HepG2 (cell line): Measurements from ENCODE around the gene BSG. TPM values are rescaled to one million over a fixed set of nuclear protein-coding genes. Genes with fewer than 3 reads are reported as not detected.

ENCODE experiments used
- ATF1 ChIP-seq: IDR thresholded peaks from 2 replicates; pipeline ENCODE4 v1.6.1; 2016; ENCODE audit warnings: mild to moderate bottlenecking, control low read depth
- CAMTA2 ChIP-seq: sonication (generic); formaldehyde crosslinking; IDR thresholded peaks from 2 replicates; pipeline ENCODE4 v1.4.0; 2020; ENCODE audit warnings: mild to moderate bottlenecking, missing genetic modification reagents, borderline replicate concordance
- EEA1 ChIP-seq: sonication (generic); formaldehyde crosslinking; IDR thresholded peaks from 2 replicates; pipeline ENCODE4 v1.5.1; 2020; ENCODE audit warnings: mild to moderate bottlenecking, missing genetic modification reagents, borderline replicate concordance
- FOXM1 ChIP-seq: sonication (generic); formaldehyde crosslinking; IDR thresholded peaks from 2 replicates; pipeline ENCODE4 v1.5.0; 2020; ENCODE audit warnings: missing genetic modification reagents
- HNF4G ChIP-seq, 2 experiments: sonication (generic) in 1 of 2; formaldehyde crosslinking in 1 of 2; IDR thresholded peaks; 2 replicates each; pipeline versions ENCODE4 v1.4.0 to v1.6.1; 2011 to 2020; ENCODE audit warnings: borderline replicate concordance in 2 of 2, low read depth in 2 of 2, mild to moderate bottlenecking in 2 of 2, low read length in 1 of 2, missing genetic modification reagents in 1 of 2, moderate library complexity in 1 of 2
- HNRNPLL ChIP-seq: fragments of 200-400 bp; formaldehyde crosslinking; IDR thresholded peaks from 2 replicates; pipeline ENCODE4 v1.6.1; 2017; ENCODE audit warnings: mild to moderate bottlenecking, low read depth, low read length; ENCODE audit not compliant: poor library complexity, severe bottlenecking
- IRX3 ChIP-seq: sonication (generic); formaldehyde crosslinking; IDR thresholded peaks from 2 replicates; pipeline ENCODE4 v1.8.1; 2023; ENCODE audit warnings: mild to moderate bottlenecking, low read depth, missing genetic modification reagents, borderline replicate concordance
- KDM6A ChIP-seq: IDR thresholded peaks from 2 replicates; pipeline ENCODE4 v1.6.1; 2016; ENCODE audit warnings: low read depth
- MAFF ChIP-seq: IDR thresholded peaks from 2 replicates; pipeline ENCODE4 v1.6.1; 2011; ENCODE audit warnings: low read depth, low read length, improper control_type of control experiment
- RFX3 ChIP-seq: IDR thresholded peaks from 2 replicates; pipeline ENCODE4 v1.6.1; 2016; ENCODE audit warnings: missing biosample characterization, missing genetic modification reagents
- SCMH1 ChIP-seq: sonication (generic); formaldehyde crosslinking; IDR thresholded peaks from 2 replicates; pipeline ENCODE4 v1.9.0; 2021; ENCODE audit warnings: missing genetic modification reagents, mild to moderate bottlenecking, borderline replicate concordance
- SIX1 ChIP-seq: sonication (generic); formaldehyde crosslinking; IDR thresholded peaks from 2 replicates; pipeline ENCODE4 v1.4.0; 2020; ENCODE audit warnings: missing genetic modification reagents, borderline replicate concordance
- SP140L ChIP-seq: sonication (generic); formaldehyde crosslinking; IDR thresholded peaks from 2 replicates; pipeline ENCODE4 v1.4.0; 2020; ENCODE audit warnings: missing genetic modification reagents, borderline replicate concordance
- SRY ChIP-seq: sonication (generic); formaldehyde crosslinking; IDR thresholded peaks from 2 replicates; pipeline ENCODE4 v1.8.0; 2022; ENCODE audit warnings: mild to moderate bottlenecking, missing genetic modification reagents
- TAF15 ChIP-seq: fragments of 200-400 bp; formaldehyde crosslinking; IDR thresholded peaks from one replicate; pipeline ENCODE4 v1.6.1; 2018; ENCODE audit warnings: mild to moderate bottlenecking, low read depth, low read length; ENCODE audit not compliant: poor library complexity, severe bottlenecking
- TBX2 ChIP-seq: sonication (generic); formaldehyde crosslinking; IDR thresholded peaks from 2 replicates; pipeline ENCODE4 v1.5.0; 2020; ENCODE audit warnings: missing genetic modification reagents, mild to moderate bottlenecking, borderline replicate concordance
- TEAD3 ChIP-seq: optimal IDR thresholded peaks from 2 replicates; pipeline ENCODE3; 2016; ENCODE audit warnings: borderline replicate concordance
- THAP11 ChIP-seq: IDR thresholded peaks from 2 replicates; pipeline ENCODE4 v1.6.1; 2016; ENCODE audit warnings: missing biosample characterization, missing genetic modification reagents
- ZFP36L1 ChIP-seq: sonication (generic); formaldehyde crosslinking; IDR thresholded peaks from 2 replicates; pipeline ENCODE4 v1.8.0; 2022; ENCODE audit warnings: mild to moderate bottlenecking, missing genetic modification reagents, moderate library complexity
- ZFP82 ChIP-seq: sonication (generic); formaldehyde crosslinking; IDR thresholded peaks from 2 replicates; pipeline ENCODE4 v1.5.1; 2020; ENCODE audit warnings: mild to moderate bottlenecking, missing genetic modification reagents, borderline replicate concordance
- ZNF121 ChIP-seq: sonication (generic); formaldehyde crosslinking; IDR thresholded peaks from 2 replicates; pipeline ENCODE4 v1.5.0; 2020; ENCODE audit warnings: mild to moderate bottlenecking, missing genetic modification reagents
- ZNF18 ChIP-seq: sonication (generic); formaldehyde crosslinking; IDR thresholded peaks from 2 replicates; pipeline ENCODE4 v1.8.0; 2022; ENCODE audit warnings: mild to moderate bottlenecking, missing genetic modification reagents; ENCODE audit not compliant: insufficient replicate concordance
- ZNF225 ChIP-seq: sonication (generic); formaldehyde crosslinking; IDR thresholded peaks from 2 replicates; pipeline ENCODE4 v1.4.0; 2020; ENCODE audit warnings: mild to moderate bottlenecking, missing genetic modification reagents
- ZNF251 ChIP-seq: sonication (generic); formaldehyde crosslinking; IDR thresholded peaks from 2 replicates; pipeline ENCODE4 v1.9.0; 2021; ENCODE audit warnings: mild to moderate bottlenecking, missing genetic modification reagents
- ZNF543 ChIP-seq: sonication (generic); formaldehyde crosslinking; IDR thresholded peaks from 2 replicates; pipeline ENCODE4 v1.4.0; 2020; ENCODE audit warnings: mild to moderate bottlenecking, missing genetic modification reagents
- ZNF605 ChIP-seq: sonication (generic); formaldehyde crosslinking; IDR thresholded peaks from 2 replicates; pipeline ENCODE4 v1.8.0; 2022; ENCODE audit warnings: mild to moderate bottlenecking, missing genetic modification reagents
- ZNF614 ChIP-seq: IDR thresholded peaks from 2 replicates; pipeline ENCODE4 v1.6.1; 2018; ENCODE audit warnings: missing biosample characterization, missing genetic modification reagents, inconsistent platforms, borderline replicate concordance
- ZNF709 ChIP-seq: sonication (generic); formaldehyde crosslinking; IDR thresholded peaks from 2 replicates; pipeline ENCODE4 v1.5.0; 2020; ENCODE audit warnings: mild to moderate bottlenecking, missing genetic modification reagents
- ZNF724P ChIP-seq: sonication (generic); formaldehyde crosslinking; IDR thresholded peaks from 2 replicates; pipeline ENCODE4 v1.8.0; 2022; ENCODE audit warnings: missing genetic modification reagents, borderline replicate concordance
- ZNF747 ChIP-seq: sonication (generic); formaldehyde crosslinking; IDR thresholded peaks from 2 replicates; pipeline ENCODE4 v1.8.1; 2023; ENCODE audit warnings: missing genetic modification reagents, mild to moderate bottlenecking, borderline replicate concordance
- ZNF773 ChIP-seq: sonication (generic); formaldehyde crosslinking; IDR thresholded peaks from 2 replicates; pipeline ENCODE4 v1.4.0; 2020; ENCODE audit warnings: missing genetic modification reagents, borderline replicate concordance
- polyA plus RNA-seq, 8 experiments: library from polyadenylated mRNA; depleted of rRNA in 3 of 8; stranded (reverse) in 7 of 8; unstranded in 1 of 8; fragments of >200 nt; fragmentation: Illumina TruSeq in 4 of 8; extraction: Trizol in 4 of 8; gene quantifications; 2 replicates each; pipeline versions ENCODE4 v1.2.1 to v1.2.3, GENCODE V29; 2011 to 2016; ENCODE audit warnings: low read depth in 4 of 8, missing spikeins in 1 of 8, mixed read lengths in 1 of 8; ENCODE audit not compliant: insufficient read depth in 1 of 8
- total RNA-seq, 5 experiments: library from RNA; depleted of rRNA; stranded (reverse); fragments of >200 nt; fragmentation: Illumina TruSeq; extraction: Trizol; gene quantifications; 2 replicates each; pipeline ENCODE4 v1.2.3, GENCODE V29; 2016; ENCODE audit warnings: low read depth in 1 of 5

Gene BSG
- total and polyA plus RNA-seq, 2 of the 13 experiments (the other 11 are each of a cell fraction or from before 2014, with no cell fraction given) = 309 to 754 TPM

GRCh38 chr19:531009-531752, 41.2 kb upstream of the BSG start (continued):
- TF ChIP-seq HNF4G (IDR thresholded peaks at IDR 0.05; ENCODE audit: borderline replicate concordance, low read depth, low read length) (0 out of 2 replicates have a peak, but pooled peaks have one; percentile 2), HNF4G (CRISPR knock-in tag; IDR thresholded peaks at IDR 0.05; ENCODE audit: borderline replicate concordance, low read depth) (no peak), ZNF225 (CRISPR knock-in tag) (no peak), EEA1 (CRISPR knock-in tag) (0 out of 2 replicates have a peak, but pooled peaks have one; percentile 58), ATF1 (CRISPR knock-in tag) (no peak), TEAD3 (CRISPR knock-in tag) (no peak), HNRNPLL (no peak), ZNF709 (CRISPR knock-in tag) (peak; percentile 55; the same call in 1 of the 2 replicates), THAP11 (CRISPR knock-in tag) (peak; percentile 92), ZNF724P (CRISPR knock-in tag) (peak; percentile 72; the same call in 1 of the 2 replicates), SRY (CRISPR knock-in tag) (peak; percentile 24; the same call in 1 of the 2 replicates), ZNF605 (CRISPR knock-in tag) (no peak), ZNF18 (CRISPR knock-in tag) (no peak), ZFP36L1 (CRISPR knock-in tag) (peak; percentile 27; the same call in 1 of the 2 replicates), ZNF121 (CRISPR knock-in tag) (no peak), SCMH1 (CRISPR knock-in tag) (no peak), SIX1 (CRISPR knock-in tag) (no peak), ZNF251 (CRISPR knock-in tag) (no peak), ZNF614 (CRISPR knock-in tag) (no peak), ZNF747 (CRISPR knock-in tag) (no peak; the same call in 1 of the 2 replicates), KDM6A (no peak), MAFF (no peak), SP140L (CRISPR knock-in tag) (no peak), RFX3 (CRISPR knock-in tag) (no peak), ZNF773 (CRISPR knock-in tag) (no peak), TBX2 (0 out of 2 replicates have a peak, but pooled peaks have one; percentile 80), ZNF543 (0 out of 2 replicates have a peak, but pooled peaks have one; percentile 57), ZFP82 (0 out of 2 replicates have a peak, but pooled peaks have one; percentile 4), FOXM1 (CRISPR knock-in tag) (no peak), TAF15 (no peak), IRX3 (0 out of 2 replicates have a peak, but pooled peaks have one; percentile 39), CAMTA2 (CRISPR knock-in tag) (no peak)
